Neural progenitor cell (in vitro differentiated cells): Measurements from ENCODE around the gene ZBTB43. TPM values are rescaled to one million over a fixed set of nuclear protein-coding genes. Genes with fewer than 3 reads are reported as not detected.
"Not testable (repeated sequence)": the region's sequence is repeated elsewhere in the genome, so short reads cannot be mapped to it uniquely, and the experiment has no call there.

Source experiments
- DNase-seq: peaks from one replicate; pipeline ENCODE4 v3.0.0-alpha.2; 2016; ENCODE audit warnings: low spot score
- H2AFZ ChIP-seq: fragments of 200-600 bp; sonication (generic); replicated peaks from 2 replicates; pipeline ENCODE4 v1.6.1; 2016; ENCODE audit warnings: antibody characterized with exemption
- H3F3A ChIP-seq: fragments of 200-600 bp; sonication (generic); 2 replicates; pipeline ENCODE4 v1.6.1; 2016; ENCODE audit warnings: antibody characterized with exemption, low read depth
- H3K27ac ChIP-seq: fragments of 200-600 bp; sonication (generic); 2 replicates; pipeline ENCODE4 v1.5.1; 2016; ENCODE audit warnings: mild to moderate bottlenecking
- H3K27me3 ChIP-seq: fragments of 200-600 bp; sonication (generic); 2 replicates; pipeline ENCODE4 v1.6.1; 2016; ENCODE audit warnings: mild to moderate bottlenecking, moderate library complexity
- H3K36me3 ChIP-seq: fragments of 200-600 bp; sonication (generic); 2 replicates; pipeline ENCODE4 v1.5.1; 2016
- H3K4me1 ChIP-seq: fragments of 200-600 bp; sonication (generic); 2 replicates; pipeline ENCODE4 v1.6.1; 2016; ENCODE audit warnings: mixed run types
- H3K4me2 ChIP-seq: fragments of 200-600 bp; sonication (generic); 2 replicates; pipeline ENCODE4 v1.6.1; 2016
- H3K4me3 ChIP-seq: fragments of 200-600 bp; sonication (generic); 2 replicates; pipeline ENCODE4 v1.5.1; 2016
- H3K79me2 ChIP-seq: fragments of 200-600 bp; sonication (generic); 2 replicates; pipeline ENCODE4 v1.6.1; 2016; ENCODE audit warnings: low read depth
- H3K9ac ChIP-seq: fragments of 200-600 bp; sonication (generic); 2 replicates; pipeline ENCODE4 v1.6.1; 2016
- H3K9me3 ChIP-seq: fragments of 200-600 bp; sonication (generic); 2 replicates; pipeline ENCODE4 v1.5.1; 2016; ENCODE audit warnings: low read depth
- H4K20me1 ChIP-seq: fragments of 200-600 bp; sonication (generic); 2 replicates; pipeline ENCODE4 v1.6.1; 2016; ENCODE audit warnings: low read depth
- H3K27ac Mint-ChIP-seq: 3 replicates; pipeline ENCODE4 v1.8.0; 2021; ENCODE audit warnings: mixed read lengths
- H3K27me3 Mint-ChIP-seq: 2 replicates; pipeline ENCODE4 v1.8.0; 2022; ENCODE audit warnings: low read depth, mild to moderate bottlenecking, inconsistent platforms, moderate library complexity, mixed read lengths; ENCODE audit not compliant: insufficient read depth
- H3K36me3 Mint-ChIP-seq: 3 replicates; pipeline ENCODE4 v1.8.0; 2021; ENCODE audit warnings: mixed read lengths
- H3K4me1 Mint-ChIP-seq: 3 replicates; pipeline ENCODE4 v1.8.0; 2021; ENCODE audit warnings: mixed read lengths
- H3K4me3 Mint-ChIP-seq: 3 replicates; pipeline ENCODE4 v1.8.0; 2021; ENCODE audit warnings: mild to moderate bottlenecking, moderate library complexity, mixed read lengths
- H3K9me3 Mint-ChIP-seq: 3 replicates; pipeline ENCODE4 v1.8.0; 2020; ENCODE audit warnings: mixed read lengths
- CTCF ChIP-seq: fragments of 200-600 bp; sonication (generic); IDR thresholded peaks from 2 replicates; pipeline ENCODE4 v1.5.1; 2017; ENCODE audit warnings: antibody characterized with exemption, mild to moderate bottlenecking
- EZH2 ChIP-seq: fragments of 200-600 bp; sonication (generic); IDR thresholded peaks from 2 replicates; pipeline ENCODE4 v1.6.1; 2017; ENCODE audit warnings: antibody characterized with exemption, mild to moderate bottlenecking, moderate library complexity
- EZH2phosphoT487 ChIP-seq: fragments of 200-600 bp; sonication (generic); IDR thresholded peaks from 2 replicates; pipeline ENCODE4 v1.6.1; 2017; ENCODE audit warnings: antibody characterized with exemption
- total RNA-seq: library from RNA; depleted of rRNA; stranded (reverse); fragments of >200 nt; gene quantifications from 2 replicates; pipeline ENCODE4 v1.2.3, GENCODE V29; 2015; ENCODE audit warnings: low replicate concordance

Gene ZBTB43
- total RNA-seq, 1 donor from 2014 or later, result 10.0 TPM

- Histone ChIP-seq H3K4me1 (no peaks in the 10 kb centered on the region), H3K4me2 (no peak overlapping the region), H3K79me2 (no peaks in the 10 kb centered on the region), H3K9ac (no peak overlapping the region), H3F3A (no peaks in the 10 kb centered on the region), H2AFZ (no peak overlapping the region), H3K4me3 (no peak overlapping the region), H3K36me3 (no peaks in the 10 kb centered on the region), H3K9me3 (no peaks in the 10 kb centered on the region), H3K27ac (no peak overlapping the region), H4K20me1 (no peaks in the 10 kb centered on the region), H3K27me3 (peaks cover 39% of the 10 kb centered on the region)
- H3K4me3 Mint-ChIP-seq, result no peak overlapping the region
- H3K27ac Mint-ChIP-seq, result no peak overlapping the region
- H3K36me3 Mint-ChIP-seq, result no peaks in the 10 kb centered on the region
- H3K9me3 Mint-ChIP-seq, result no peaks in the 10 kb centered on the region
- peaks cover 6% of the 10 kb centered on the region for H3K4me1 Mint-ChIP-seq
- peaks cover 11% of the 10 kb centered on the region for H3K27me3 Mint-ChIP-seq
- peak; percentile 37 for DNase-seq
- peak; percentile 40 for TF ChIP-seq CTCF
- TF ChIP-seq EZH2, result no peak
- no peak for TF ChIP-seq EZH2phosphoT487
Observed at GRCh38 chr9:126777733-126778132, 27.1 kb upstream of the ZBTB43 start.

GRCh38 chr9:126778141-126778540, 26.7 kb upstream of the ZBTB43 start:
- H3K4me1 ChIP-seq, result no peaks in the 10 kb centered on the region
- Mint-ChIP-seq H3K9me3 (no peaks in the 10 kb centered on the region), H3K36me3 (no peaks in the 10 kb centered on the region), H3K27ac (no peak overlapping the region), H3K4me1 (peaks cover 6% of the 10 kb centered on the region), H3K27me3 (peaks cover 11% of the 10 kb centered on the region), H3K4me3 (no peak overlapping the region)
- H3K4me3 ChIP-seq, result no peak overlapping the region
- no peak overlapping the region for H3K9ac ChIP-seq
- H3K4me2 ChIP-seq, result no peak overlapping the region
- DNase-seq, result no peak
- H2AFZ ChIP-seq, result no peak overlapping the region
- H3F3A ChIP-seq, result no peaks in the 10 kb centered on the region
- no peaks in the 10 kb centered on the region for H3K79me2 ChIP-seq
- H4K20me1 ChIP-seq, result no peaks in the 10 kb centered on the region
- no peaks in the 10 kb centered on the region for H3K36me3 ChIP-seq
- peaks cover 39% of the 10 kb centered on the region for H3K27me3 ChIP-seq
- no peak for TF ChIP-seq CTCF
- TF ChIP-seq EZH2phosphoT487, result no peak
- no peak for TF ChIP-seq EZH2
- no peak overlapping the region for H3K27ac ChIP-seq
- no peaks in the 10 kb centered on the region for H3K9me3 ChIP-seq

- not testable (repeated sequence) for H3K27ac ChIP-seq, H3K4me1 ChIP-seq, H3K36me3 Mint-ChIP-seq, H4K20me1 ChIP-seq, H3K4me3 ChIP-seq, H3K4me3 Mint-ChIP-seq, H2AFZ ChIP-seq, H3K9ac ChIP-seq, H3K4me1 Mint-ChIP-seq, H3K79me2 ChIP-seq, H3K4me2 ChIP-seq, H3K9me3 ChIP-seq, DNase-seq, H3K9me3 Mint-ChIP-seq, H3K27ac Mint-ChIP-seq, H3F3A ChIP-seq, H3K36me3 ChIP-seq
- H3K27me3 ChIP-seq, result peaks cover 33% of the 10 kb centered on the region
- H3K27me3 Mint-ChIP-seq, result peaks cover 11% of the 10 kb centered on the region
Observed at GRCh38 chr9:126778696-126779095, 26.1 kb upstream of the ZBTB43 start.

- DNase-seq, result peak; percentile 93
- Histone ChIP-seq H3K4me1 (no peaks in the 10 kb centered on the region), H3K79me2 (no peaks in the 10 kb centered on the region), H3K27me3 (peaks cover 7% of the 10 kb centered on the region), H3K27ac (no peak overlapping the region), H3K36me3 (no peaks in the 10 kb centered on the region), H3F3A (no peaks in the 10 kb centered on the region), H3K9ac (no peak overlapping the region), H3K9me3 (no peaks in the 10 kb centered on the region), H4K20me1 (no peaks in the 10 kb centered on the region), H3K4me2 (peak overlapping the region; percentile 55), H2AFZ (peak overlapping the region; percentile 70), H3K4me3 (no peak overlapping the region)
- Mint-ChIP-seq H3K27me3 (peaks cover 16% of the 10 kb centered on the region), H3K9me3 (no peaks in the 10 kb centered on the region), H3K27ac (no peak overlapping the region), H3K4me1 (peaks cover 6% of the 10 kb centered on the region), H3K4me3 (peak overlapping the region; percentile 53), H3K36me3 (no peaks in the 10 kb centered on the region)
- TF ChIP-seq EZH2phosphoT487, result no peak
- TF ChIP-seq EZH2, result peak; percentile 26
- peak; percentile 95 for TF ChIP-seq CTCF
Observed at GRCh38 chr9:126781186-126782052, 23.4 kb upstream of the ZBTB43 start.
